Activated CD4-positive, alpha-beta T cell treated with anti-CD3 and anti-CD28 coated beads, Interleukin-2, amount 50 U/mL, for 48 hours (primary cell): ENCODE measurements around the gene ZNF839.
"Not testable (repeated sequence)": the region's sequence is repeated elsewhere in the genome, so short reads cannot be mapped to it uniquely, and the experiment has no call there.

ENCODE experiments used
- DNase-seq, 2 experiments: peaks; one replicate each; pipeline ENCODE4 v3.0.0-alpha.2; 2020

The ZNF839 gene

GRCh38 chr14:102314242-102315011, 5.1 kb upstream of the ZNF839 start:
- peak; percentile 83 to 86 for DNase-seq

- DNase-seq, result no peak
These were observed 4.4 kb upstream of the ZNF839 start for GRCh38 chr14:102315121-102315520.

- DNase-seq, result peak in 1 of 2 experiments; percentile 31
These were observed 3.2 kb upstream of the ZNF839 start for GRCh38 chr14:102316338-102316742.

- peak; percentile 94 to 95 for DNase-seq
These were observed 2.6 kb upstream of the ZNF839 start for GRCh38 chr14:102316743-102317563.

GRCh38 chr14:102317564-102318248, 1.8 kb upstream of the ZNF839 start:
- peak; percentile 28 to 46 for DNase-seq

GRCh38 chr14:102318781-102319276, 717 bp upstream of the ZNF839 start:
- DNase-seq, result peak in 1 of 2 experiments; percentile 28

GRCh38 chr14:102320033-102320660, 601 bp downstream of the ZNF839 start:
- DNase-seq, result peak; percentile 34 to 45

- DNase-seq, result no peak
These were observed 1.3 kb downstream of the ZNF839 start for GRCh38 chr14:102320671-102321455.

GRCh38 chr14:102321456-102322422, 2.2 kb downstream of the ZNF839 start:
- DNase-seq, result no peak

- peak; percentile 28 to 34 for DNase-seq
These were observed 3.6 kb downstream of the ZNF839 start for GRCh38 chr14:102323102-102323501.

GRCh38 chr14:102325791-102326345, 6.3 kb downstream of the ZNF839 start:
- no peak for DNase-seq

- no peak for DNase-seq
These were observed 7.0 kb downstream of the ZNF839 start for GRCh38 chr14:102326583-102326982.

GRCh38 chr14:102329381-102329780, 9.8 kb downstream of the ZNF839 start:
- DNase-seq, result not testable (repeated sequence)

GRCh38 chr14:102330806-102331205, 11.3 kb downstream of the ZNF839 start:
- DNase-seq, result no peak

- DNase-seq, result no peak
These were observed 13.8 kb downstream of the ZNF839 start for GRCh38 chr14:102333390-102333789.

GRCh38 chr14:102333795-102334705, 14.5 kb downstream of the ZNF839 start:
- no peak for DNase-seq

- no peak for DNase-seq
These were observed 15.6 kb downstream of the ZNF839 start for GRCh38 chr14:102335163-102335562.

- no peak for DNase-seq
These were observed 19.2 kb downstream of the ZNF839 start for GRCh38 chr14:102338724-102339123.

- no peak for DNase-seq
These were observed 22.0 kb downstream of the ZNF839 start for GRCh38 chr14:102341566-102341965.
